PC-9 (cell line): ENCODE results near the gene ATP4B. TPM values are rescaled to one million over a fixed set of nuclear protein-coding genes. Genes with fewer than 3 reads are reported as not detected.

Source experiments
- BruUV-seq: library from RNA; stranded (reverse); fragments of 400-500 nt; replicated peaks from 2 replicates; lab custom pipeline; 2021; lab: Mats Ljungman, UMichigan
- CTCF ChIA-PET: fragments of 300-600 bp; sonication (Branson Sonifier 250); formaldehyde crosslinking; loops from one replicate; lab custom pipeline; 2022; ENCODE audit warnings: antibody characterized with exemption; lab: Charles Lee
- POLR2A ChIA-PET: fragments of 300-600 bp; sonication (Branson Sonifier 250); formaldehyde crosslinking; loops from one replicate; lab custom pipeline; 2022; ENCODE audit warnings: antibody characterized with exemption; ENCODE audit not compliant: unreplicated experiment; lab: Charles Lee
- DNase-seq, 2 experiments: peaks; one replicate each; pipeline versions ENCODE4 v3.0.0 to v3.0.0-alpha.2; 2015 to 2022; ENCODE audit warnings: mixed read lengths in 1 of 2
- H2AFZ ChIP-seq: fragments of 200-600 bp; sonication (generic); 2 replicates; pipeline ENCODE4 v1.8.1; 2017; ENCODE audit warnings: antibody characterized with exemption
- H3F3A ChIP-seq: fragments of 200-600 bp; sonication (generic); 2 replicates; pipeline ENCODE4 v1.8.1; 2017; ENCODE audit warnings: antibody characterized with exemption, mild to moderate bottlenecking, low read depth; ENCODE audit not compliant: insufficient read depth
- H3K27ac ChIP-seq: fragments of 200-600 bp; sonication (generic); 2 replicates; pipeline ENCODE4 v1.6.1; 2016; ENCODE audit warnings: mixed run types
- H3K27me3 ChIP-seq: fragments of 200-600 bp; sonication (generic); 2 replicates; pipeline ENCODE4 v1.6.1; 2016; ENCODE audit warnings: low read depth, mixed run types; ENCODE audit not compliant: insufficient read depth
- H3K36me3 ChIP-seq: fragments of 200-600 bp; sonication (generic); 2 replicates; pipeline ENCODE4 v1.6.1; 2016; ENCODE audit warnings: low read depth, mixed run types
- H3K4me1 ChIP-seq: fragments of 200-600 bp; sonication (generic); replicated peaks from 2 replicates; pipeline ENCODE4 v1.6.1; 2016; ENCODE audit warnings: mixed run types; ENCODE audit not compliant: insufficient read depth
- H3K4me2 ChIP-seq: fragments of 200-600 bp; sonication (generic); 2 replicates; pipeline ENCODE4 v1.6.1; 2017; ENCODE audit warnings: mixed run types
- H3K4me3 ChIP-seq: fragments of 200-600 bp; sonication (generic); 2 replicates; pipeline ENCODE4 v1.6.1; 2016; ENCODE audit warnings: mixed run types
- H3K79me2 ChIP-seq: fragments of 200-600 bp; sonication (generic); 2 replicates; pipeline ENCODE4 v1.6.1; 2017; ENCODE audit warnings: low read depth, mixed run types
- H3K9me2 ChIP-seq: fragments of 200-600 bp; sonication (generic); 2 replicates; pipeline ENCODE4 v1.8.1; 2017; ENCODE audit warnings: mild to moderate bottlenecking; ENCODE audit not compliant: insufficient read depth
- H3K9me3 ChIP-seq: fragments of 200-600 bp; sonication (generic); 2 replicates; pipeline ENCODE4 v1.8.1; 2016; ENCODE audit warnings: low read depth; ENCODE audit not compliant: insufficient read depth
- H4K20me1 ChIP-seq: fragments of 200-600 bp; sonication (generic); 2 replicates; pipeline ENCODE4 v1.8.1; 2017; ENCODE audit not compliant: insufficient read depth
- CTCF ChIP-seq: fragments of 200-600 bp; sonication (generic); conservative IDR thresholded peaks from 2 replicates; pipeline ENCODE4 v1.6.1; 2017; ENCODE audit warnings: mixed run types, antibody characterized with exemption, mild to moderate bottlenecking, moderate library complexity
- EZH2 ChIP-seq: fragments of 200-600 bp; sonication (generic); IDR thresholded peaks from 2 replicates; pipeline ENCODE4 v1.8.0; 2017; ENCODE audit warnings: antibody characterized with exemption, low read depth
- intact Hi-C: fragments of 100-400 bp; cut with micrococcal nuclease; formaldehyde crosslinking; loops from one replicate; pipeline ENCODE4 v1.10.0; 2022; ENCODE audit not compliant: unreplicated experiment
- total RNA-seq: library from RNA; stranded (reverse); gene quantifications from 2 replicates; pipeline ENCODE4 v1.2.3, GENCODE V29; 2021

The ATP4B gene
- total RNA-seq, 1 experiment from 2014 or later: not detected

- intact Hi-C loops: no loop called here
- Histone ChIP-seq H3K4me3 (no peak overlapping the region), H2AFZ (no peak overlapping the region), H3F3A (peaks cover 13% of the 10 kb centered on the region), H3K36me3 (peaks cover 37% of the 10 kb centered on the region), H3K9me2 (no peaks in the 10 kb centered on the region), H3K4me2 (no peak overlapping the region), H3K27me3 (no peaks in the 10 kb centered on the region), H3K27ac (no peak overlapping the region), H3K4me1 (no peaks in the 10 kb centered on the region), H3K9me3 (no peaks in the 10 kb centered on the region), H4K20me1 (no peaks in the 10 kb centered on the region; the same call in 1 of the 2 replicates), H3K79me2 (no peaks in the 10 kb centered on the region)
- no peak for DNase-seq
- TF ChIP-seq CTCF: no peak
- no peak for TF ChIP-seq EZH2
- BruUV-seq: no TSS peak
- CTCF ChIA-PET: no interaction called here
- POLR2A ChIA-PET: no interaction called here
Measured at GRCh38 chr13:113642563-113642962, 15.4 kb downstream of the ATP4B start.

- CTCF ChIA-PET: no interaction called here
- H3K27ac ChIP-seq: no peak overlapping the region
- peaks cover 5% of the 10 kb centered on the region for H3F3A ChIP-seq
- H4K20me1 ChIP-seq: no peaks in the 10 kb centered on the region; the same call in 1 of the 2 replicates
- intact Hi-C loops: no loop called here
- no peaks in the 10 kb centered on the region for H3K4me1 ChIP-seq
- H3K9me3 ChIP-seq: no peaks in the 10 kb centered on the region
- POLR2A ChIA-PET: no interaction called here
- no TSS peak for BruUV-seq
- H3K4me2 ChIP-seq: no peak overlapping the region
- no peaks in the 10 kb centered on the region for H3K9me2 ChIP-seq
- TF ChIP-seq CTCF: no peak
- no peak for TF ChIP-seq EZH2
- DNase-seq: no peak
- peaks cover 42% of the 10 kb centered on the region for H3K36me3 ChIP-seq
- H3K79me2 ChIP-seq: no peaks in the 10 kb centered on the region
- H3K27me3 ChIP-seq: no peaks in the 10 kb centered on the region
- no peak overlapping the region for H3K4me3 ChIP-seq
- H2AFZ ChIP-seq: no peak overlapping the region
Measured at GRCh38 chr13:113641426-113641825, 16.6 kb downstream of the ATP4B start.

GRCh38 chr13:113639616-113640262 lies 18.3 kb downstream of the ATP4B start:
- intact Hi-C loops: no loop called here
- H3K27ac ChIP-seq: no peak overlapping the region
- peaks cover 44% of the 10 kb centered on the region for H3K36me3 ChIP-seq
- H3K4me1 ChIP-seq: no peaks in the 10 kb centered on the region
- no peak overlapping the region for H2AFZ ChIP-seq
- no peak for TF ChIP-seq EZH2
- POLR2A ChIA-PET: interaction anchor here (0.7 kb wide), 1 partner anchor 279 kb away, joined by 6 read pairs; no protein-coding TSS in a partner anchor
- no TSS peak for BruUV-seq
- H3K4me3 ChIP-seq: no peak overlapping the region
- CTCF ChIA-PET: no interaction called here
- peaks cover under 1% of the 10 kb centered on the region; the same call in 1 of the 2 replicates for H4K20me1 ChIP-seq
- DNase-seq: no peak
- no peak overlapping the region for H3K4me2 ChIP-seq
- H3K27me3 ChIP-seq: no peaks in the 10 kb centered on the region
- H3K79me2 ChIP-seq: no peaks in the 10 kb centered on the region
- peaks cover 4% of the 10 kb centered on the region for H3F3A ChIP-seq
- H3K9me2 ChIP-seq: no peaks in the 10 kb centered on the region
- H3K9me3 ChIP-seq: no peaks in the 10 kb centered on the region
